ENCODE measurements around the gene TMEM214. TPM values are rescaled to one million over a fixed set of nuclear protein-coding genes. Genes with fewer than 3 reads are reported as not detected.
A peak's percentile ranks its signal among the peaks of the same experiment; 100 is the strongest.

Gene TMEM214
- total and polyA plus RNA-seq, 8 donors, result 17.1 to 206 (median 35.6) TPM

GRCh38 chr2:27078267-27079194, 45.8 kb downstream of the TMEM214 start, which contains the start of gene EMILIN1:
Gene EMILIN1 (plus strand): TSS chr2:27078615. CDS start chr2:27079066, 451 bp downstream.
- Histone ChIP-seq H3K27ac (peak within 1 kb of the TSS; percentile 54 to 94 (median 92)), H3K9me3 (no peaks in the 10 kb centered on the region), H3K4me3 (peak within 1 kb of the TSS; percentile 54 to 66 (median 60)), H3K36me3 (peaks cover 0 to 17% (median 6%) of the 10 kb centered on the region in 4 donors), H3K4me1 (peaks cover 20 to 86% (median 63%) of the 10 kb centered on the region in 4 donors), H3K27me3 (peaks cover 0 to 5% (median 0%) of the 10 kb centered on the region in 3 donors)
- WGBS, 5 donors, result 29 to 57% (median 45%) methylated on average over 35 to 41 of the region's 41 CpGs
- TF ChIP-seq POLR2AphosphoS5 (IDR thresholded peaks at IDR 0.05) (peak in 1 of 3 donors; percentile 42), POLR2A (IDR thresholded peaks at IDR 0.05) (no peak)
- DNase-seq, result peak; percentile 45 to 95
- intact Hi-C loops (cut with DNase I; ENCODE audit: low total_unique reads), result no loop called here

- H3K4me1 ChIP-seq, result peaks cover 20 to 86% (median 64%) of the 10 kb centered on the region in 4 donors
- peaks cover 0 to 5% (median 0%) of the 10 kb centered on the region in 3 donors for H3K27me3 ChIP-seq
- no peak for DNase-seq
- H3K4me3 ChIP-seq, result peak overlapping the region; percentile 54 to 66 (median 60)
- H3K36me3 ChIP-seq, result peaks cover 0 to 17% (median 6%) of the 10 kb centered on the region in 4 donors
- peak overlapping the region; percentile 54 to 94 (median 92) for H3K27ac ChIP-seq
- TF ChIP-seq POLR2A (IDR thresholded peaks at IDR 0.05), result no peak
- no peak for TF ChIP-seq POLR2AphosphoS5 (IDR thresholded peaks at IDR 0.05)
- no peak for TF ChIP-seq EP300 (IDR thresholded peaks at IDR 0.05)
- TF ChIP-seq CTCF (IDR thresholded peaks at IDR 0.05), result no peak
- intact Hi-C loops (cut with DNase I; ENCODE audit: low total_unique reads), result loop anchor here (10.0 kb wide), 1 partner anchor 45 kb away; the partner anchor contains the start of gene TMEM214
- 46 to 74% (median 69%) methylated on average over 14 of the region's 14 CpGs for WGBS, 5 donors
- no peaks in the 10 kb centered on the region for H3K9me3 ChIP-seq
These were observed 46.7 kb downstream of the TMEM214 start for GRCh38 chr2:27079233-27080139.

GRCh38 chr2:27080140-27080469, 47.3 kb downstream of the TMEM214 start:
- H3K4me1 ChIP-seq, result peaks cover 23 to 86% (median 62%) of the 10 kb centered on the region in 4 donors
- no peak for DNase-seq

More at GRCh38 chr2:27080140-27080469, 47.3 kb downstream of the TMEM214 start:
- Histone ChIP-seq H3K27ac (peak overlapping the region in 4 of 5 donors; percentile 92 to 94 (median 92)), H3K36me3 (peaks cover 0 to 17% (median 6%) of the 10 kb centered on the region in 4 donors), H3K4me3 (peak overlapping the region; percentile 54 to 66 (median 60)), H3K27me3 (peaks cover 0 to 5% (median 0%) of the 10 kb centered on the region in 3 donors), H3K9me3 (no peaks in the 10 kb centered on the region)
- intact Hi-C loops (cut with DNase I; ENCODE audit: low total_unique reads), result loop anchor here (10.0 kb wide), 1 partner anchor 45 kb away; the partner anchor contains the start of gene TMEM214
- 66 to 78% (median 72%) methylated on average over 7 of the region's 7 CpGs for WGBS, 5 donors
- TF ChIP-seq CTCF (IDR thresholded peaks at IDR 0.05) (no peak), POLR2A (IDR thresholded peaks at IDR 0.05) (no peak), EP300 (IDR thresholded peaks at IDR 0.05) (no peak), POLR2AphosphoS5 (IDR thresholded peaks at IDR 0.05) (no peak)

Data from stomach (tissue), 9 donors.